Neuronal stem cell (in vitro differentiated cells): ENCODE data around the gene C10orf67.

Experiments
- DNase-seq: peaks from one replicate; pipeline ENCODE4 v3.0.0-alpha.2; 2013; ENCODE audit warnings: low spot score
- H2AFZ ChIP-seq: one replicate; pipeline ENCODE4 v1.6.1; 2013; ENCODE audit warnings: mild to moderate bottlenecking, low read length, inconsistent platforms
- H2AK5ac ChIP-seq: 2 replicates; pipeline ENCODE4 v1.6.1; 2013; ENCODE audit warnings: low read depth, mild to moderate bottlenecking, inconsistent platforms, low read length, moderate library complexity, mixed read lengths
- H2BK120ac ChIP-seq: 2 replicates; pipeline ENCODE4 v1.6.1; 2013; ENCODE audit warnings: low read depth, mild to moderate bottlenecking, inconsistent platforms, low read length, moderate library complexity, mixed read lengths
- H2BK12ac ChIP-seq: one replicate; pipeline ENCODE4 v1.6.1; 2013; ENCODE audit warnings: low read length, inconsistent platforms
- H2BK15ac ChIP-seq: 2 replicates; pipeline ENCODE4 v1.6.1; 2013; ENCODE audit warnings: mild to moderate bottlenecking, low read length, inconsistent platforms, mixed read lengths
- H2BK5ac ChIP-seq: one replicate; pipeline ENCODE4 v1.6.1; 2013; ENCODE audit warnings: inconsistent platforms, mild to moderate bottlenecking, low read length, moderate library complexity
- H3K14ac ChIP-seq: one replicate; pipeline ENCODE4 v1.6.1; 2013; ENCODE audit warnings: low read length, inconsistent platforms
- H3K18ac ChIP-seq: 2 replicates; pipeline ENCODE4 v1.6.1; 2013; ENCODE audit warnings: low read length, inconsistent platforms
- H3K23ac ChIP-seq: 2 replicates; pipeline ENCODE4 v1.6.1; 2013; ENCODE audit warnings: low read depth, mild to moderate bottlenecking, mixed read lengths, low read length, inconsistent platforms; ENCODE audit not compliant: poor library complexity
- H3K27ac ChIP-seq: replicated peaks from 3 replicates; pipeline ENCODE4 v1.5.1; 2013; ENCODE audit warnings: low read length, inconsistent platforms
- H3K27me3 ChIP-seq, 3 experiments: 2 replicates each; pipeline ENCODE4 v1.6.1; 2013; ENCODE audit warnings: low read length in 3 of 3, mild to moderate bottlenecking in 2 of 3, inconsistent platforms in 1 of 3, low read depth in 1 of 3, mixed read lengths in 1 of 3, moderate library complexity in 1 of 3; ENCODE audit not compliant: control insufficient read depth in 3 of 3, insufficient read depth in 3 of 3
- H3K36me3 ChIP-seq, 2 donors: replicated peaks in 1 of 2; 2 replicates each; pipeline ENCODE4 v1.6.1; 2013; ENCODE audit warnings: low read length in 2 of 2; ENCODE audit not compliant: control insufficient read depth in 2 of 2, insufficient read depth in 2 of 2
- H3K4ac ChIP-seq: 2 replicates; pipeline ENCODE4 v1.6.1; 2013; ENCODE audit warnings: inconsistent platforms, mild to moderate bottlenecking, low read length, moderate library complexity
- H3K4me1 ChIP-seq, 2 donors: 1 replicate in 1 of 2; 2 replicates in 1 of 2; pipeline ENCODE4 v1.6.1; 2013; ENCODE audit warnings: low read length in 2 of 2, low read depth in 1 of 2; ENCODE audit not compliant: control insufficient read depth in 2 of 2, insufficient read depth in 1 of 2
- H3K4me2 ChIP-seq: one replicate; pipeline ENCODE4 v1.6.1; 2013; ENCODE audit warnings: mild to moderate bottlenecking, low read length, inconsistent platforms; ENCODE audit not compliant: insufficient read depth, poor library complexity, severe bottlenecking
- H3K4me3 ChIP-seq, 2 donors: 2 replicates each; pipeline ENCODE4 v1.5.1; 2013; ENCODE audit warnings: low read length in 2 of 2, mild to moderate bottlenecking in 2 of 2, inconsistent platforms in 1 of 2, moderate library complexity in 1 of 2
- H3K79me1 ChIP-seq: one replicate; pipeline ENCODE4 v1.6.1; 2013; ENCODE audit warnings: low read depth, mild to moderate bottlenecking, inconsistent platforms, low read length, moderate library complexity
- H3K9ac ChIP-seq: one replicate; pipeline ENCODE4 v1.6.1; 2013; ENCODE audit warnings: mild to moderate bottlenecking, low read depth, low read length, inconsistent platforms; ENCODE audit not compliant: poor library complexity
- H3K9me3 ChIP-seq, 2 donors: replicated peaks in 1 of 2; 2 replicates each; pipeline versions ENCODE3 to v1.6.1; 2013; ENCODE audit warnings: low read length in 2 of 2, mild to moderate bottlenecking in 2 of 2, inconsistent platforms in 1 of 2, low read depth in 1 of 2, mixed read lengths in 1 of 2, moderate library complexity in 1 of 2; ENCODE audit not compliant: control insufficient read depth in 2 of 2, insufficient read depth in 1 of 2
- H4K8ac ChIP-seq: one replicate; pipeline ENCODE4 v1.6.1; 2013; ENCODE audit warnings: low read depth, mild to moderate bottlenecking, inconsistent platforms, low read length, moderate library complexity
- H4K91ac ChIP-seq: one replicate; pipeline ENCODE4 v1.6.1; 2013; ENCODE audit warnings: low read length, low read depth, mild to moderate bottlenecking, inconsistent platforms; ENCODE audit not compliant: poor library complexity
- WGBS, 2 donors: extraction: QIAGEN DNeasy Blood & Tissue Kit; methylation state at CpG; one replicate each; pipeline ENCODE4 v1.1.7; 2013; ENCODE audit warnings: missing lambda C conversion rate in 2 of 2, mixed read lengths in 1 of 2; ENCODE audit not compliant: insufficient read length in 2 of 2, insufficient replicate concordance in 1 of 2; ENCODE audit errors: extremely low coverage in 2 of 2; 5-methylcytosine and 5-hydroxymethylcytosine counted together

C10orf67 gene

DNA sequence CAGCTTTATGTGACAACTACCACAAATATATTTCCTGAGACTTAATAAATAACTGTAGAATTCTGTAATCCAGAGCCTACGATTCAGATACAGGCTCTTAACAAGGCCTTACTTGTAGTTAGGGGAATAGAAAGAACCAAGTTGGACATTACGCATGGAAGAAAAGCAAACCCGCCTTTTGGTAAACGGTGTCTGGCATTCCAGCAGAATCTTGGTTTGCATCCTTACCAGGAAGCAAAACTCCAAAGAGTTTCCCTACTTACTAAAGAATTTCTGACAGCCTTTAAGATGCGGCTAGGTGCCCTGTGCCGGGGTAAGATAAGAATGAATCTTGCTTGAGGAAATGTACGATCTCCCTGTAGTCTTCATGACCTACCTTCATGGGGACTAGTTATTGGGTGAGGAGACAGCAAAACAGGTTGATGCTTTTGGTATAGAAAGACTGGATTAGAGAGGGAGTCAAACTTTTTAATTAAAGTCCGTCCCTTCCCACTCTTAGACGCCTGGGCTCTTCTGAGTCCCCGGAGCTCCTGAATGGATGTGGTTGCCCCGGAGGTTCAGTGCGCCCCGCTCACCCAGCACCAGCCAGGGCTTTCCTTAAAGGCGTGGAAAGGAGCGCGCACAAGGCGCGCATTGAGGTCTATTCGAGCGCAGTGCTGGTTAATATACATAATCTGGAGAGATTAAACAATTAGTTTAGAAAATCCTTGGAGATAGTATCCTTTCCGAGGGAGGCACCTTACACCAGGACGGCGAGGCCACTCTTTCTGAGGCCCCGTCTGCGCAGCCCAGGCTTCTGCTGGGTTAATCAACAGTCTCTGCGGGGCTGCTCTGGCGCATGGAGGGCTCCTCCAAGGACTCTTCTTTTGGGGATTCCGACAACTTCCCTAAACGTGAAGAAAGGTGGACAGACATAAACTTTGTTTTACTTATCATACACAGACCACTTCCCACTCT, 140.9 kb downstream of the C10orf67 start:
- Histone ChIP-seq H2BK12ac (no peak overlapping the region), H3K9me3 (no peaks in the 10 kb centered on the region), H4K91ac (no peak overlapping the region), H3K27ac (no peak overlapping the region), H3K79me1 (no peaks in the 10 kb centered on the region), H2AK5ac (no peak overlapping the region), H3K4ac (no peak overlapping the region), H4K8ac (no peak overlapping the region), H2AFZ (no peak overlapping the region), H3K23ac (no peak overlapping the region), H3K18ac (no peak overlapping the region), H3K36me3 (no peaks in the 10 kb centered on the region), H3K4me2 (no peak overlapping the region), H3K14ac (no peak overlapping the region), H3K27me3 (peaks cover 16 to 89% (median 64%) of the 10 kb centered on the region in 3 experiments), H2BK5ac (no peak overlapping the region), H3K9ac (no peak overlapping the region), H3K4me1 (peaks cover 0 to 10% of the 10 kb centered on the region in 2 donors), H3K4me3 (no peak overlapping the region), H2BK120ac (no peak overlapping the region), H2BK15ac (no peak overlapping the region)
- DNase-seq = no peak
- WGBS, 2 donors = no CpG with 5 or more reads among the region's 29 CpGs

DNA sequence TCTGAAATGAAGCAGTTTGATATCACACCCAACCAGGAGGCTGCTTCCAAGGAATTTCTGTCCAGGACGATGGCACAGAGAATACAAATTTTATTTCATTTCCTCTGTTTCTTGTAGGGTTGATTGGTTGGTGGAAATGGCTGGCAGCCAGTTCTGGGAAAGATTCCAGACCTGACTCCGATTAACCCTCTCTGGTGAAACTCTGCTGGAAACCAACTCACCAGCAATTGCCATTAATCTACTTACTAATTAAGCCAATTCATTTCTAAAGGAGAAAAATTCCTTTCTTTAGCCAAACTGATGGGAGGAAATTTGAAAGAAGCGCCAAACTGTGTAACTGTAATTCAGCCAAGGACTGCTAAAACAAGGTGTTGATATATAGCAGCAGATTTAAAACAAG, 141.8 kb downstream of the C10orf67 start:
- Histone ChIP-seq H2BK120ac (no peak overlapping the region), H3K4ac (no peak overlapping the region), H2AK5ac (no peak overlapping the region), H3K23ac (no peak overlapping the region), H3K36me3 (no peaks in the 10 kb centered on the region), H3K14ac (no peak overlapping the region), H4K8ac (no peak overlapping the region), H2AFZ (no peak overlapping the region), H3K79me1 (no peaks in the 10 kb centered on the region), H2BK15ac (no peak overlapping the region), H3K27me3 (peaks cover 18 to 94% (median 73%) of the 10 kb centered on the region in 3 experiments), H4K91ac (no peak overlapping the region), H2BK12ac (no peak overlapping the region), H3K9ac (no peak overlapping the region), H3K9me3 (no peaks in the 10 kb centered on the region), H3K4me2 (no peak overlapping the region), H3K4me1 (peaks cover 0 to 10% of the 10 kb centered on the region in 2 donors), H2BK5ac (no peak overlapping the region), H3K4me3 (no peak overlapping the region), H3K27ac (no peak overlapping the region), H3K18ac (no peak overlapping the region)
- WGBS, 2 donors = no CpG with 5 or more reads among the region's 3 CpGs
- no peak for DNase-seq

DNA sequence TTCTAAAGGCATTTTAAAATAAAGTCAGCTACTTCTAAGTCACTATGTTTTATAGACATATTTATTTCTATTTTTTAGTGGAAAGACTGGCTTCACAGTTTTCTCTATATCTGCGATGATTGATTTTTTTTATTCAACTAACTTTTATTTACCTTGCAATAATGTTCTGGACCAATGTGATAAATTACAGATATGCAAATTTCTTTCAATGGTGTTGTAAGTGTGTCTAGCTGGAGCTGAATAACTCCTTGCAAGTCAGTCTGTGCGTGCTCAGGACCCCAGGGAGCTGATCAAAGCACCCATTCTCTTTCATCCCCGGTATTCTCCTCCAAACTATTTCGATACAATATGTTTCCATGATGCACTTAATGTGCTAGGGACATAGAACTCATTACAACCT, 142.8 kb downstream of the C10orf67 start:
- WGBS, 2 donors = no CpG with 5 or more reads among the region's 4 CpGs
- Histone ChIP-seq H3K36me3 (no peaks in the 10 kb centered on the region), H2AFZ (no peak overlapping the region), H3K4me3 (no peak overlapping the region), H2AK5ac (no peak overlapping the region), H3K9ac (no peak overlapping the region), H3K27ac (no peak overlapping the region), H3K23ac (no peak overlapping the region), H2BK5ac (no peak overlapping the region), H3K18ac (no peak overlapping the region), H3K9me3 (no peaks in the 10 kb centered on the region), H3K4me2 (no peak overlapping the region), H2BK15ac (no peak overlapping the region), H3K4me1 (peaks cover 0 to 10% of the 10 kb centered on the region in 2 donors), H2BK12ac (no peak overlapping the region), H2BK120ac (no peak overlapping the region), H4K8ac (no peak overlapping the region), H3K4ac (no peak overlapping the region), H3K27me3 (peaks cover 23 to 97% (median 82%) of the 10 kb centered on the region in 3 experiments), H4K91ac (no peak overlapping the region), H3K14ac (no peak overlapping the region), H3K79me1 (no peaks in the 10 kb centered on the region)
- DNase-seq = no peak

DNA sequence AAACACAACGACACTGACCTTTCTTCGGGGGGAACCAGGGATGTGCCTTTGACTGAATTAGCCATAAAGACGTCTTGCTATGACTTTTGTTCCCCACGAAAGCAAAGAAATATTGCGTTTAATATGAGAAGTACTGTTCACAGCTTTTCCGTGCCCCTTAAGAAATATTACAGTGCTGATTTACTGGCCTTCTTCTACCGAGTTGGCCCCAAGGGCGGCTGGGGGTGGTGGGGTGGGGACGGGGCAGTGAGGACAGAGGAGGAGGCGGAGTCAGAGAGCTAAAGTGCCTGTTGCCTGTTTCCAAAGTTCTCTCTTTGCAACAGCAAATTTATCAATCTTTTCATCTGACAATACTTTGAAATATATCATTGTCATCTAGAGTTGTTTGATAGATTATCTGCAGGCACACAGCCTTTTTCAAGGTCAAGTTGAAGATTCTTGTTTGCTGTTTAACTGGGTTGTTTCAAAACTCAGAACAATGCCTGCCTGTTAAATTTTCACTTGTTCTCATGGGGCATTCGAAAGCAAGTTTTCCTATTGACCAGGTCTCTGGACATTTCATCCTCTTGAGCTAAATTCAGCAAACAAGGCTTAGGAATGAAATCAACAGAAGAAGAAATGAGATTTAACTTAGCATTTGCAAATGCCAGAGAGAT, 143.5 kb downstream of the C10orf67 start:
- H2AFZ ChIP-seq = no peak overlapping the region
- H2AK5ac ChIP-seq = no peak overlapping the region
- H3K14ac ChIP-seq = no peak overlapping the region
- no peak overlapping the region for H3K18ac ChIP-seq
- no peaks in the 10 kb centered on the region for H3K79me1 ChIP-seq
- H3K9ac ChIP-seq = no peak overlapping the region
- no peak overlapping the region for H2BK5ac ChIP-seq
- H2BK12ac ChIP-seq = no peak overlapping the region
- H3K4me3 ChIP-seq = no peak overlapping the region
- peaks cover 0 to 10% of the 10 kb centered on the region in 2 donors for H3K4me1 ChIP-seq
- no peak overlapping the region for H3K4ac ChIP-seq
- no peaks in the 10 kb centered on the region for H3K36me3 ChIP-seq
- no peak overlapping the region for H3K23ac ChIP-seq
- peaks cover 29 to 100% (median 89%) of the 10 kb centered on the region in 3 experiments for H3K27me3 ChIP-seq
- no CpG with 5 or more reads among the region's 11 CpGs for WGBS, 2 donors
- H2BK15ac ChIP-seq = no peak overlapping the region
- H2BK120ac ChIP-seq = no peak overlapping the region
- H3K27ac ChIP-seq = no peak overlapping the region
- no peak for DNase-seq
- H4K91ac ChIP-seq = no peak overlapping the region
- H3K4me2 ChIP-seq = no peak overlapping the region
- H3K9me3 ChIP-seq = no peaks in the 10 kb centered on the region
- no peak overlapping the region for H4K8ac ChIP-seq
